ENCODE results near the gene NRARP. TPM values are rescaled to one million over a fixed set of nuclear protein-coding genes. Genes with fewer than 3 reads are reported as not detected.

The NRARP gene
- total RNA-seq, 1 donor from 2014 or later: 16.3 TPM

Other genes with a start within 250 kb of the NRARP start
- gene ENTPD2, start 248.2 kb downstream of the NRARP start, total RNA-seq: not detected
- 0.42 TPM for gene SAPCD2, start 231.7 kb downstream of the NRARP start, total RNA-seq
- 28.1 TPM for gene UAP1L1, start 224.8 kb downstream of the NRARP start, total RNA-seq
- 33.0 TPM for gene MAN1B1, start 215.3 kb downstream of the NRARP start, total RNA-seq
- 150 TPM for gene DPP7, start 187.5 kb downstream of the NRARP start, total RNA-seq
- not detected for gene GRIN1, start 163.1 kb downstream of the NRARP start, total RNA-seq
- gene LRRC26, start 132.2 kb downstream of the NRARP start, total RNA-seq: not detected
- gene TMEM210, start 130.2 kb downstream of the NRARP start, total RNA-seq: not detected
- gene ANAPC2, start 113.7 kb downstream of the NRARP start, total RNA-seq: 39.3 TPM
- gene SSNA1, start 113.6 kb downstream of the NRARP start, total RNA-seq: 53.3 TPM
- 5.1 TPM for gene TPRN, start 101.5 kb downstream of the NRARP start, total RNA-seq
- gene TMEM203, start 96.6 kb downstream of the NRARP start, total RNA-seq: 24.8 TPM
- gene NDOR1, start 96.6 kb downstream of the NRARP start, total RNA-seq: 10.4 TPM
- gene RNF208, start 80.0 kb downstream of the NRARP start, total RNA-seq: 5.9 TPM
- 0.42 TPM for gene CYSRT1, start 77.1 kb downstream of the NRARP start, total RNA-seq
- gene RNF224, start 74.8 kb downstream of the NRARP start, total RNA-seq: not detected
- not detected for gene SLC34A3, start 71.4 kb downstream of the NRARP start, total RNA-seq
- 298 TPM for gene TUBB4B, start 61.0 kb downstream of the NRARP start, total RNA-seq
- gene STPG3, start 51.0 kb downstream of the NRARP start, total RNA-seq: not detected
- gene NELFB, start 46.9 kb downstream of the NRARP start, total RNA-seq: 39.2 TPM
- gene TOR4A, start 24.5 kb downstream of the NRARP start, total RNA-seq: 9.2 TPM
- 14.9 TPM for gene EXD3, start 120.9 kb upstream of the NRARP start, total RNA-seq
- 3.2 TPM for gene NOXA1, start 121.1 kb upstream of the NRARP start, total RNA-seq
- not detected for gene ENTPD8, start 139.1 kb upstream of the NRARP start, total RNA-seq
- gene NSMF, start 157.1 kb upstream of the NRARP start, total RNA-seq: 37.4 TPM
- 32.1 TPM for gene PNPLA7, start 248.1 kb upstream of the NRARP start, total RNA-seq
- 81.6 TPM for gene MRPL41, start 249.6 kb upstream of the NRARP start, total RNA-seq